SU-DHL-6 (cell line): ENCODE measurements around the gene ATP6V0C.
"Not testable (repeated sequence)": the region's sequence is repeated elsewhere in the genome, so short reads cannot be mapped to it uniquely, and the experiment has no call there.

Experiments
- H2AFZ ChIP-seq: fragments of 200-600 bp; sonication (generic); 2 replicates; pipeline ENCODE4 v1.6.1; 2014; ENCODE audit warnings: low read depth, mild to moderate bottlenecking, moderate library complexity, mixed read lengths, antibody characterized with exemption, low read length; ENCODE audit not compliant: severe bottlenecking
- H3F3A ChIP-seq: fragments of 200-600 bp; shearing (Covaris generic); 2 replicates; pipeline ENCODE4 v1.6.0; 2016; ENCODE audit warnings: antibody characterized with exemption, mild to moderate bottlenecking; ENCODE audit not compliant: insufficient read depth
- H3K27ac ChIP-seq: fragments of 200-600 bp; sonication (generic); 2 replicates; pipeline ENCODE4 v1.5.1; 2016; ENCODE audit warnings: low read depth, mild to moderate bottlenecking, low read length, moderate library complexity, mixed read lengths
- H3K27me3 ChIP-seq: fragments of 200-600 bp; sonication (generic), shearing (Covaris generic); 2 replicates; pipeline ENCODE4 v1.6.0; 2014; ENCODE audit warnings: mild to moderate bottlenecking, low read length
- H3K36me3 ChIP-seq: fragments of 200-600 bp; sonication (generic); 2 replicates; pipeline ENCODE4 v1.6.1; 2014; ENCODE audit warnings: mild to moderate bottlenecking, low read length, mixed read lengths
- H3K4me2 ChIP-seq: fragments of 300-600, 200-600 bp; shearing (Covaris generic), sonication (generic); 2 replicates; pipeline ENCODE4 v1.6.0; 2014; ENCODE audit warnings: low read length, low read depth, mild to moderate bottlenecking; ENCODE audit not compliant: poor library complexity, severe bottlenecking
- H3K4me3 ChIP-seq: fragments of 200-600 bp; sonication (generic); 2 replicates; pipeline ENCODE4 v1.5.1; 2014; ENCODE audit warnings: antibody characterized with exemption, low read length, mild to moderate bottlenecking, mixed read lengths; ENCODE audit not compliant: insufficient read depth, poor library complexity, severe bottlenecking
- H3K79me2 ChIP-seq: fragments of 200-600 bp; sonication (generic); 2 replicates; pipeline ENCODE4 v1.6.1; 2014; ENCODE audit warnings: mild to moderate bottlenecking, low read length, moderate library complexity; ENCODE audit not compliant: insufficient read depth
- H3K9ac ChIP-seq: fragments of 200-600 bp; sonication (generic); 2 replicates; pipeline ENCODE4 v1.7.0; 2014; ENCODE audit warnings: mild to moderate bottlenecking, low read length
- H3K9me2 ChIP-seq: fragments of 200-600 bp; sonication (generic); replicated peaks from 2 replicates; pipeline ENCODE4 v1.6.1; 2014; ENCODE audit warnings: low read length; ENCODE audit not compliant: insufficient read depth
- H3K9me3 ChIP-seq: fragments of 200-600 bp; sonication (generic); 2 replicates; pipeline ENCODE4 v1.6.1; 2014; ENCODE audit warnings: low read length, mixed read lengths; ENCODE audit not compliant: insufficient read depth
- H4K20me1 ChIP-seq: fragments of 200-600 bp; sonication (generic); 2 replicates; pipeline ENCODE4 v1.6.1; 2014; ENCODE audit warnings: low read depth, mild to moderate bottlenecking, antibody characterized with exemption, low read length, moderate library complexity, mixed read lengths

The ATP6V0C gene

DNA sequence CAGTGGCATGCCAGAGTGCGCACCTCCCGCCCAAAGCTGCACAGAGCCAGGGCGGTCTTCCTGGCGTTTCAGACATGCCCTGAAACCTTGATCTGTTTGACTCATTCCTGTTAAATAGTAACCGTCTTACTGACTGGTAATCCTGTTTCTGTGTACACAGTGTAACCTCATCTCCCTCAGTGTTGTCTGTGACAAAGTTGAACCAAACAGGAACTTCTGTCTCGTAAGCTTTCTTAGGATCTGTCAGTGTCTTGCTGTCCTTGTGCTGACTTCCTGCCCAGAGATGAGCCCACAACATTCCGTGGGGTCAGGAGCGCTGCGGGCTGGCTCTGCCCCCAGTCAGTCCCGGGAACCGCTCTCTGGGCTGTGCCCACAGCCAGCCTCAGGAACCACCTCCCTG lies 54.8 kb downstream of the ATP6V0C start:
- H3K4me2 ChIP-seq, H3F3A ChIP-seq, H3K79me2 ChIP-seq, H3K9me3 ChIP-seq, H3K36me3 ChIP-seq, H3K9me2 ChIP-seq, H3K9ac ChIP-seq, H2AFZ ChIP-seq, H3K4me3 ChIP-seq, H3K27me3 ChIP-seq, H3K27ac ChIP-seq, H4K20me1 ChIP-seq: not testable (repeated sequence)
